Neural cell (in vitro differentiated cells): ENCODE data around the gene ADARB2. TPM values are rescaled to one million over a fixed set of nuclear protein-coding genes. Genes with fewer than 3 reads are reported as not detected.

ENCODE experiments used
- H2AFZ ChIP-seq: fragments of 200-600, 300-800 bp; sonication (generic), shearing (Covaris generic); 2 replicates; pipeline ENCODE4 v1.6.0; 2014; ENCODE audit warnings: low read depth, mild to moderate bottlenecking, antibody characterized with exemption, low read length, moderate library complexity
- H3F3A ChIP-seq: fragments of 200-600 bp; shearing (Covaris generic); 2 replicates; pipeline ENCODE4 v1.6.1; 2016; ENCODE audit warnings: mild to moderate bottlenecking, moderate library complexity, mixed read lengths, antibody characterized with exemption, low read length; ENCODE audit not compliant: insufficient read depth, poor library complexity, severe bottlenecking
- H3K27ac ChIP-seq: fragments of 200-600, 300-800 bp; sonication (generic), shearing (Covaris generic); 2 replicates; pipeline ENCODE4 v1.5.1; 2014; ENCODE audit warnings: mild to moderate bottlenecking, low read length, moderate library complexity
- H3K27me3 ChIP-seq: fragments of 300-800, 200-600 bp; sonication (generic), shearing (Covaris generic); 2 replicates; pipeline ENCODE4 v1.6.0; 2014; ENCODE audit warnings: mild to moderate bottlenecking, low read depth, low read length, moderate library complexity; ENCODE audit not compliant: insufficient read depth
- H3K36me3 ChIP-seq: fragments of 300-800, 200-600 bp; sonication (generic), shearing (Covaris generic); 2 replicates; pipeline ENCODE4 v1.5.1; 2014; ENCODE audit warnings: mild to moderate bottlenecking, antibody characterized with exemption, low read length, moderate library complexity; ENCODE audit not compliant: insufficient read depth
- H3K4me2 ChIP-seq: fragments of 300-800, 200-600 bp; sonication (generic), shearing (Covaris generic); 2 replicates; pipeline ENCODE4 v1.6.0; 2014; ENCODE audit warnings: mild to moderate bottlenecking, low read length
- H3K4me3 ChIP-seq: fragments of 300-800, 200-600 bp; sonication (generic), shearing (Covaris generic); 2 replicates; pipeline ENCODE4 v1.5.1; 2014; ENCODE audit warnings: mild to moderate bottlenecking, low read length, moderate library complexity
- H3K79me2 ChIP-seq: fragments of 200-600 bp; shearing (Covaris generic); replicated peaks from 2 replicates; pipeline ENCODE4 v1.6.0; 2014; ENCODE audit warnings: mild to moderate bottlenecking, low read length, moderate library complexity; ENCODE audit not compliant: insufficient read depth
- H3K9ac ChIP-seq: fragments of 300-800, 200-600 bp; sonication (generic), shearing (Covaris generic); 2 replicates; pipeline ENCODE4 v1.6.1; 2016; ENCODE audit warnings: mild to moderate bottlenecking, low read length, mixed read lengths
- H3K9me2 ChIP-seq: fragments of 200-600 bp; shearing (Covaris generic); 2 replicates; pipeline ENCODE4 v1.6.1; 2016; ENCODE audit warnings: mild to moderate bottlenecking, low read length, mixed read lengths; ENCODE audit not compliant: insufficient read depth
- H3K9me3 ChIP-seq: fragments of 200-600, 300-800 bp; sonication (generic), shearing (Covaris generic); 2 replicates; pipeline ENCODE4 v1.6.1; 2016; ENCODE audit warnings: mild to moderate bottlenecking, mixed run types, low read length, moderate library complexity, mixed read lengths
- H4K20me1 ChIP-seq: fragments of 200-600 bp; shearing (Covaris generic); 2 replicates; pipeline ENCODE4 v1.6.1; 2016; ENCODE audit warnings: mild to moderate bottlenecking, mixed run types; ENCODE audit not compliant: insufficient read depth
- CTCF ChIP-seq: fragments of 450-650 bp; IDR thresholded peaks from 2 replicates; pipeline ENCODE4 v1.5.1; 2014; ENCODE audit warnings: antibody characterized with exemption, mild to moderate bottlenecking, moderate library complexity; ENCODE audit not compliant: poor library complexity, severe bottlenecking
- EP300 ChIP-seq: fragments of 450-650 bp; conservative IDR thresholded peaks from 2 replicates; pipeline ENCODE4 v1.6.1; 2014; ENCODE audit warnings: antibody characterized with exemption, mild to moderate bottlenecking, moderate library complexity; ENCODE audit not compliant: poor library complexity, severe bottlenecking
- EZH2 ChIP-seq: fragments of 200-600, 300-800 bp; shearing (Covaris generic), sonication (generic); IDR thresholded peaks from 2 replicates; pipeline ENCODE4 v1.6.1; 2014; ENCODE audit warnings: antibody characterized with exemption, low read length, borderline replicate concordance, mild to moderate bottlenecking; ENCODE audit not compliant: insufficient read depth, poor library complexity, severe bottlenecking
- MXI1 ChIP-seq: fragments of 450-650 bp; conservative IDR thresholded peaks from 2 replicates; pipeline ENCODE4 v1.6.1; 2014; ENCODE audit warnings: antibody characterized with exemption, mild to moderate bottlenecking; ENCODE audit not compliant: poor library complexity, severe bottlenecking
- POLR2AphosphoS5 ChIP-seq: IDR thresholded peaks from 2 replicates; pipeline ENCODE4 v1.6.1; 2012
- RAD21 ChIP-seq: fragments of 450-650 bp; conservative IDR thresholded peaks from 2 replicates; pipeline ENCODE4 v1.6.1; 2014; ENCODE audit warnings: antibody characterized with exemption, mild to moderate bottlenecking, moderate library complexity
- REST ChIP-seq: IDR thresholded peaks from 2 replicates; pipeline ENCODE4 v1.6.1; 2012; ENCODE audit warnings: borderline replicate concordance
- SMC3 ChIP-seq: fragments of 450-650 bp; conservative IDR thresholded peaks from 2 replicates; pipeline ENCODE4 v1.6.1; 2014; ENCODE audit warnings: antibody characterized with exemption, mild to moderate bottlenecking, moderate library complexity; ENCODE audit not compliant: poor library complexity
- TAF1 ChIP-seq: IDR thresholded peaks from 2 replicates; pipeline ENCODE4 v1.6.1; 2012; ENCODE audit warnings: low read depth
- polyA plus RNA-seq: library from polyadenylated mRNA; depleted of rRNA; stranded (reverse); fragments of >200 nt; gene quantifications from 2 replicates; pipeline ENCODE4 v1.2.3, GENCODE V29; 2014

The ADARB2 gene
- polyA plus RNA-seq, 1 donor from 2014 or later: 3.6 TPM

DNA sequence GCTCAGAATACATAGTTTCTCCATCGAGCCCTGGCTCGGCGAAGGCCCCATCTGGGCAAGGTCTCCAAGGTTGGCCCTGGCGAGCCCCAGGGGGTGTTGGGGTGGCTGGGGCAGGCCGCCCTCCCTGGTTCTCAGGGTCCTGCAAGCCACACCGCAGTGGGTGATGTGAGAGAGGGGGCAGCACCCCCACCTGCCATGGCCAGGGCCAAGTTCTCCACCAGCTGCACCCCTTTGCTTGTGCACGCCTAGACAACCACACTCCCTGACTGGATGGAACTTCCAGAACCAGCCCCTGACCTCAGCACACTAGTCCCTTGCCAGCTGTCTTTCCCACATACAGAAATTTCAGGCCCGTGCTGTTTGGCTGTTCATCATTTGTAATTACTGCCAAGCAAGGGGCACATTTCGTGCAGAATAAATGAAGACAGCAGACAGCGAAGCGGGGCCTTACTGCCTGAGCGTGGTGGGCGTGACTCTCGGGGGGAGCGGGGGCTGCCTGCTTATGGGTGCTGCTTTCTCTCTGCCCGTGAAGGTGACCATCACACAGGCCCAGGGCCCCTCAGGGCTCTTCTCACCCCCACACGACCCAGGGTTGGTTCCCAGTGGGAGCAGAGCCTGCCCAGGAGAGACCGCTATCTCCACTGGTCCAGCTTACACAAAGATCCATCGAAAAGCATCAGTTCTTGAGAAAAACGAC is 85.9 kb downstream of the ADARB2 start:
- H3K4me2 ChIP-seq: no peak overlapping the region
- TF ChIP-seq EP300 (no peak), SMC3 (no peak), REST (no peak), TAF1 (no peak), MXI1 (no peak), RAD21 (no peak), CTCF (no peak), EZH2 (no peak), POLR2AphosphoS5 (no peak)
- H3K27ac ChIP-seq: no peak overlapping the region
- H3K9ac ChIP-seq: no peak overlapping the region
- no peak overlapping the region for H3K4me3 ChIP-seq
- H3K27me3 ChIP-seq: no peaks in the 10 kb centered on the region
- no peak overlapping the region for H2AFZ ChIP-seq
- H3K36me3 ChIP-seq: no peaks in the 10 kb centered on the region
- H3K79me2 ChIP-seq: no peaks in the 10 kb centered on the region
- no peaks in the 10 kb centered on the region for H4K20me1 ChIP-seq
- H3F3A ChIP-seq: no peaks in the 10 kb centered on the region
- no peaks in the 10 kb centered on the region for H3K9me2 ChIP-seq
- H3K9me3 ChIP-seq: no peaks in the 10 kb centered on the region

GRCh38 chr10:1650542-1651269 is 86.6 kb downstream of the ADARB2 start:
- H3K9me3 ChIP-seq: no peaks in the 10 kb centered on the region
- no peak overlapping the region for H3K4me3 ChIP-seq
- H3F3A ChIP-seq: no peaks in the 10 kb centered on the region
- TF ChIP-seq RAD21: no peak
- H3K9me2 ChIP-seq: no peaks in the 10 kb centered on the region
- H3K9ac ChIP-seq: no peak overlapping the region
- no peaks in the 10 kb centered on the region for H4K20me1 ChIP-seq
- no peak overlapping the region for H3K4me2 ChIP-seq
- H3K79me2 ChIP-seq: no peaks in the 10 kb centered on the region
- no peaks in the 10 kb centered on the region for H3K27me3 ChIP-seq
- H3K27ac ChIP-seq: no peak overlapping the region
- H2AFZ ChIP-seq: no peak overlapping the region
- no peaks in the 10 kb centered on the region for H3K36me3 ChIP-seq
